CD4-positive, alpha-beta T cell treated with Interleukin-4 for 4 hours (primary cell): Measurements from ENCODE around the gene CENPM.

Experiments used
- DNase-seq: peaks from one replicate; pipeline ENCODE4 v3.0.0-alpha.2; 2020

Gene CENPM

GRCh38 chr22:41912338-41913039, 34.5 kb downstream of the CENPM start:
- DNase-seq, result no peak

- no peak for DNase-seq
These were observed 35.8 kb downstream of the CENPM start for GRCh38 chr22:41911001-41911611.

- DNase-seq, result no peak
These were observed 36.6 kb downstream of the CENPM start for GRCh38 chr22:41910050-41911000.

GRCh38 chr22:41909310-41910049, 37.5 kb downstream of the CENPM start:
- no peak for DNase-seq

GRCh38 chr22:41908411-41909309, 38.3 kb downstream of the CENPM start:
- peak; percentile 56 for DNase-seq

- no peak for DNase-seq
These were observed 39.2 kb downstream of the CENPM start for GRCh38 chr22:41907436-41908401.

- DNase-seq, result no peak
These were observed 40.1 kb downstream of the CENPM start for GRCh38 chr22:41906822-41907221.

- no peak for DNase-seq
These were observed 41.3 kb downstream of the CENPM start for GRCh38 chr22:41905411-41906202.

- no peak for DNase-seq
These were observed 42.2 kb downstream of the CENPM start for GRCh38 chr22:41904450-41905410.

- no peak for DNase-seq
These were observed 44.0 kb downstream of the CENPM start for GRCh38 chr22:41902932-41903421.

GRCh38 chr22:41902016-41902415, 44.9 kb downstream of the CENPM start:
- DNase-seq, result no peak

GRCh38 chr22:41900652-41901312, 46.2 kb downstream of the CENPM start:
- no peak for DNase-seq

GRCh38 chr22:41899992-41900651, 46.8 kb downstream of the CENPM start:
- DNase-seq, result no peak

- DNase-seq, result no peak
These were observed 47.8 kb downstream of the CENPM start for GRCh38 chr22:41899110-41899509.

GRCh38 chr22:41898645-41899044, 48.3 kb downstream of the CENPM start:
- DNase-seq, result no peak

GRCh38 chr22:41893591-41894375, 53.2 kb downstream of the CENPM start:
- no peak for DNase-seq
